DMS53 (cell line): ENCODE data around the gene BAD.

Experiments
- DNase-seq: peaks from one replicate; lab custom pipeline; 2025; lab: John Stamatoyannopoulos, UW

The BAD gene

GRCh38 chr11:64296236-64296635 lies 11.8 kb upstream of the BAD start:
- DNase-seq: no peak

- no peak for DNase-seq
Measured at GRCh38 chr11:64295760-64296159, 11.3 kb upstream of the BAD start.

- DNase-seq: no peak
Measured at GRCh38 chr11:64294774-64295173, 10.3 kb upstream of the BAD start.

GRCh38 chr11:64292460-64293254 lies 8.2 kb upstream of the BAD start:
- no peak for DNase-seq

- DNase-seq: no peak
Measured at GRCh38 chr11:64291752-64292459, 7.4 kb upstream of the BAD start.

GRCh38 chr11:64291262-64291751 lies 6.8 kb upstream of the BAD start, which contains the start of gene KCNK4:
Gene KCNK4, plus strand, starts transcription at chr11:64291302. Its CDS starts 1,717 bp downstream, at chr11:64293019.
- DNase-seq: no peak

- no peak for DNase-seq
Measured at GRCh38 chr11:64290352-64291261, 6.1 kb upstream of the BAD start.

GRCh38 chr11:64289002-64289564 lies 4.6 kb upstream of the BAD start:
- no peak for DNase-seq

- DNase-seq: no peak
Measured at GRCh38 chr11:64288353-64288750, 3.9 kb upstream of the BAD start.

GRCh38 chr11:64287676-64288352 lies 3.3 kb upstream of the BAD start:
- DNase-seq: no peak

- no peak for DNase-seq
Measured at GRCh38 chr11:64286801-64287159, 2.3 kb upstream of the BAD start.

GRCh38 chr11:64285885-64286800 lies 1.7 kb upstream of the BAD start:
- peak; percentile 80 for DNase-seq

- peak; percentile 89 for DNase-seq
Measured at GRCh38 chr11:64284962-64285884, 758 bp upstream of the BAD start, which contains the start of gene GPR137. Gene GPR137, plus strand, starts transcription at chr11:64285848. Its CDS starts 677 bp downstream, at chr11:64286525.

GRCh38 chr11:64283092-64283491 lies 1.4 kb downstream of the BAD start:
- DNase-seq: no peak

- no peak for DNase-seq
Measured at GRCh38 chr11:64281957-64282770, 2.3 kb downstream of the BAD start.

- DNase-seq: no peak
Measured at GRCh38 chr11:64278576-64279190, 5.8 kb downstream of the BAD start.

- no peak for DNase-seq
Measured at GRCh38 chr11:64276653-64277431, 7.6 kb downstream of the BAD start.
